ENCODE data around the gene LTO1.
A peak's percentile ranks its signal among the peaks of the same experiment; 100 is the strongest.

Gene LTO1, protein sequence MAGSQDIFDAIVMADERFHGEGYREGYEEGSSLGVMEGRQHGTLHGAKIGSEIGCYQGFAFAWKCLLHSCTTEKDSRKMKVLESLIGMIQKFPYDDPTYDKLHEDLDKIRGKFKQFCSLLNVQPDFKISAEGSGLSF

DNA sequence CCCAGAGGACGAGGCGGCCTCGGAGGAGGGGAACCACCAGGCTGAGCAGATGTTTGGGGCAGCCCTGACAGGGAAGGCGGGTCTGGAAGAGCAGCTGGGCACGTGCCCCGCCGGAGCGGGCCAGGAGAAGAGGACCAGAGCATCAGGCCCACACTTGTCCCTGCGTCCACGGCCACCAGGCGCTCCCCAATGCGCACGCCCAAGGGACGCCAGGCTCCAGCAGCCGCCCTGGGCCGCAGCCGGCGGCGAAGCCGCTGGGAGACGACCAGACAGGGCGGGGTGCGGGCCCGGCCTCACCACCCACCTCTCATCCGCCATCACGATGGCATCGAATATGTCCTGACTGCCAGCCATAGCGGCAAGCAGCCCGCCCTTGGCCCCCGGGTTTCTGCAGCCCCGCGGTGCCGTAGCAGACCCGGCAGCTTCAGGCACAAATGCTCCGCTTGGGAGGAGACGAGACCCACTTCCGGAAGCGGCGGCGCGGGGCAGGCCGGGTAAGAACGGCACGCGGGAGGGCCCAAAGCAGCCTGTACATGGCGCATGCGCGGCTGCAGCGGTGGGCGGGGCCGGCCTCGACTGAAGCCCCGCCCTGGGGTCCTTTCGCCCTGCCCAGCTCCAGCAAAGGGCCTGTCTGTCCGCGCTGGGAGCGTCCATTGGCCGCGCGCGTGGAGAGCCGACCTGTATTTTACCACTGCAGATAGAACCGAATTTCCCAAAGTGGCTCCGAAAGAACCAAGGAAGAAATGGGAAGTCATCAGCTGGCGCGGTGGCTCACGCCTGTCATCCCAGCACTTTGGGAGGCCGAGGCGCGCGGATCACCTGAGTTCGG is at the start of gene LTO1:
LTO1 (minus strand) TSS at position 468 of the 829 bp plus-strand sequence; CDS start at position 354, 114 bp downstream.
- peak; percentile 65 for DNase-seq

DNA sequence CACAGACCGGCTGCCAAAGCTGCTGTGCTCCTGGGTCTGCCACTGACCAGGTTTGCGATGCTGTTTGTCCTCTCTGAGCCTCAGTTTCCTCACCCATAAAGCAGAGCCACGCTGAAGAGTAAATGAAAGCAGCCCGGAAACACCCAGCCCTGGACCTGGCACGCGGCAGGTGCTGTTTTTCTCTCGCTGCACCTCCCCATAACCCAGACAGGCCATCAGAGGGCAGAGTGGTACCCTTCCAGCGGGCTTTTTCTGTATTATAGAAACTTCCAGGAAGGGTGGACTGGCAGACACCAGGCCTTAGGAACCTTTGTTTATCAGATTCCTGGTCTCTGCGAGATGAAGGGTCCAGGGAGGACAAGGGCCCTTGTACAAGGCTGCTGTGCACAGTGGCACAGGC is 46.6 kb upstream of the LTO1 start:
- DNase-seq = no peak

DNA sequence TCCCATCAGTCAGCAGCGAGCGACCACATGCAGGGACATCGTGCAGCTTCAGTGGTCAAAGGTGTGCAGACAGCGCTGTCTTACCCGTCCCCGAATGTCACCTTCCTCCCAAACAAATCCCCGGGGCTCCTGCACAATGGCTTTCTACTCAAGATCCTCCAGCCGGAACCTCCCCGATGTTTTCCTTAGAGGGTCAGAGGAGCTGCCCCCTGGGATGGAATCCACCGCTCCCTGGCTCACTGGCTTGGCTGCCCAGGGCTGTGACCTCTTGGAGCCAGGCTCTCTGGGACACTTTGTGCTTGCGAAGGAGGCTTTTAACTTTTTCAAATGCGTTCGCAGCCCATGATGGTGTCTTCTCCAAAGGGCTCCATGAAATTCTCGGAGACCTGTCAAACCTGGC is 46.0 kb upstream of the LTO1 start:
- DNase-seq = no peak

DNA sequence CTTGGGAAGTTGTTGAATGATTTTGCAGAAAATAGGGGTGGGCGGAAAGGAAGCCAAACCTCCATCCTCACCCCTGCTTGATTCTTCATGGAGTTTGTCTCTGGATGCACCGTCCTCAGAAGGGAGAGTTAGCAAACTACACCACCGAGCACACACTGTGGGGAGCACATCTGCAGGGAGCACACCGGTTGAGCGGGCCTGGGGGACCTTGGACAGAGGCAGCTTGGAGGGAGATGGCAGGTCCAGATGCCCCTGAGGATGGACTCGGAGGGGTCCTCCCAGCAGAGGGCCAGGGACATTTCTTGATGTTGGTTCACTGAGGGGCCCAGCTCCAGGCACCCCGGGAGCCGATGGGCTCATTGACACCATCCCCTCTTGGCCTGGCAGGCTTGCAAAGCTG is 43.8 kb upstream of the LTO1 start:
- no peak for DNase-seq

DNA sequence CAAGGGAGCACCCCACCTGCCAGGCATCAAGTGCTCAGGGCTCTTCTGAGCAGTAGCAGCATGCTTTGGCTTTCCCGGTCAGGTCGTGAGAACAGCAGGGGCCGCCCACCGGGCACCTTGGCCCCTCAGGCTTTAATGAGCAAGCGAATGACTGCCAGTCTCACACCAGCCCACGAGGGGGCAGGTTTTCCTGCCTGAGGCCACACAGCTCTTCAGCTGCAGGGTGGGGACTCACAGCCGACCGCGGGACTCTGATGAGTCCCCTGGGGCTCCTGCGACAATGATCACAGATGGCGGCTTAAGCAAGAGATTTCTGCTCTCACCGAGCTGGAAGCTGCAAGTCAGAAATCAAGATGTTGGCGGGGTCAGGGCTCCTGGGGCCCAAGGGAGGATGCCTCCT is 43.0 kb upstream of the LTO1 start:
- DNase-seq = peak; percentile 46

GRCh38 chr11:69716891-69717747 is 42.0 kb upstream of the LTO1 start:
- no peak for DNase-seq

GRCh38 chr11:69716099-69716498 is 40.9 kb upstream of the LTO1 start:
- no peak for DNase-seq

DNA sequence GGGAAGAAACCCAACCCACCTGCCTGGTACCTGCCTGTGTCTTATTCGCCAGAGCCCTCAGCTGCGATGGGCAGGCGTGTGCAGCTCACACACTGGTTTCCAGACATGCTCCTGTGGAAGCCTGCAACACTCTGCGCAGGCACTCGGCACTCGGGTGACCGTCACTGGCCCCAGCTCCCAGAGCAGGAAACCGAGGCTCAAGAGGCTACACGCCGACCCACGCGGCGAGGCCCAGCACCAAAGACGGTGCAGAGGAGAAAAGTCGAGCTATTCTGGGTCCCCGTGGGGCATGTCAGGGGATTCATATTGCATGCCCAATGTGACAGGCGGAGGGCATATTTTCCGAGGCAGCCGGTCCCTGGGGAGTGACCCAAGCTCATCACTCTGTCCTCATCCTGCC is 40.3 kb upstream of the LTO1 start:
- DNase-seq = no peak

DNA sequence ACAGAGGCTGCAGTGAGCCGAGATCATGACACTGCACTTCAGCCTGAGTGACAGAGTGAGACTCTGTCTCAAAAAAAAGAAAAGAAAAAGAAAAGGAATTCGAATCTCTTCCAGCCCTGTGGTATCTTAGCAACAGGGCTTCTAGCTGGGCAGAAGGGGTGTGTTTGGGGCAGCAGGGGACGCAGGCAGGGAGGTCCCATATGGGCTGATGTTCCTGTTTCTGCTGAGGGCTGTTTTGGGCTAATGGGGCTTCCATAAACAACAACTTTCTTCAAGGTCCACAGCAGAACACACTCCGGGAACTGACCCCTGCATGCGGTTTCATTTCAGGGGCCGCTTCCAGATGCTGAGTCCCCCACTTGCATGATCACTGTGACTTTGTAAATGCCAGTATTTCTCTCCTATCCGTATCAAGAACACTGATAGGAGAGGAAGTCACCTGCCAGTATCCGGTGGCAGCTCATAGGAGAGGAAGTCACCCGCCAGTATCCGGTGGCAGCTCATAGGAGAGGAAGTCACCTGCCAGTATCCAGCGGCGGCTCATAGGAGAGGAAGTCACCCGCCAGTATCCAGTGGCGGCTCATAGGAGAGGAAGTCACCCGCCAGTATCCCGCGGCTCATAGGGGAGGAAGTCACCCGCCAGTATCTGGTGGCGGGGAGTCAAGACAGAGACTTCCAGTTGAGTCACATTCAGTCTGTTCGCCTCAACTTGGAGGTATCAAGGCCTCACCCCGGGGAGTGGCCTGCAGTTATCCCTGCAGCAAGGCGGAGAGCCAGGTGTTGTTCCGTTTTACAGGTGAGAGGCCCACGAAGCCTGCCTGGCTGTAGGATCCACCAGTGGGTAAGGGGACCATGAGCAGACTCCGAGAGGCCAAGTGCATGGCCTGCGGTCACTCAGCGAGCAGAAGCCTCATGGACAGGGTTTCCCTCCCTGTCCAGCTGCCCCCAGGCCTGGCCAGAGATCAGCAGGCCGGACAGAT is 37.0 kb upstream of the LTO1 start:
- no peak for DNase-seq

- DNase-seq = no peak
Observed at GRCh38 chr11:69708736-69709401, 33.7 kb upstream of the LTO1 start.

DNA sequence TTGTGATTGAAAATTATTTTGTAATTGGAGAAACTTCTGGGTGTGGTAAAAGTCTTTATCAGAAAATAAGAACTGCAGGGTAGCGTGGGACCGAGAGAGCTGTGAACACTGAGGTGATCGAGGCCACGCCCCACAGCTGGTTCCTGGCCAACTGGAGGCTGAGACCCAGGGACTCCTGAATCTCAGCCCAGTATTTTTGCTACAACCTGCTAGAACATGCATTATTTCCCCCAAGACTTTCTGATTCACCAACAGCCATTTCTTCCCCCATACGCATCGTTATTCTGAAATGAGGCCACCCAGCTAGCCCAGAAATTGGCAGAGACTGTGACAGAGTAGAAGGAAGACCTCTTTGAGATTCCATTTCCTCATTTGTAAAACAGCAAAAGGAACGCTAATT is 32.0 kb upstream of the LTO1 start:
- DNase-seq = no peak

- no peak for DNase-seq
Observed at GRCh38 chr11:69705901-69706787, 31.0 kb upstream of the LTO1 start.

- no peak for DNase-seq
Observed at GRCh38 chr11:69705351-69705811, 30.2 kb upstream of the LTO1 start.

- no peak for DNase-seq
Observed at GRCh38 chr11:69704508-69705253, 29.5 kb upstream of the LTO1 start.

GRCh38 chr11:69703768-69704507 is 28.8 kb upstream of the LTO1 start, which contains the start of gene FGF19:
TSS of gene FGF19 (minus strand) at chr11:69704022. CDS start at chr11:69703876, 146 bp downstream.
- no peak for DNase-seq

DNA sequence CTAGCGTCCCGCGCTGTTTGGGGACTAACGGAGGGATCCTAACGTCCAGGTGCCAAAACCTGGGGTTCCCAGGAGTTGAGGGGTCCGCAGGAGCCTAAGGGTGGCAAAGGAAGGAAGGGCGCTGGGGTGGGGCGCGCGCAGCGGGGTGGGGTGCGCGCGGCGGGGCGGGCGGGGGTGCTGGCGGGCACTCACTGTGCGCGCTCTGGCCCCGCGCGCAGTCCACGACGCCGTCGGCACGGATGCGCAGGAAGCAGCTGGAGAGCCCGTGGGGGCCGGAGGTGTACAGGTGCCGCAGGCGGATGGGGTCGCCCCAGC is 28.3 kb upstream of the LTO1 start:
- no peak for DNase-seq

DNA sequence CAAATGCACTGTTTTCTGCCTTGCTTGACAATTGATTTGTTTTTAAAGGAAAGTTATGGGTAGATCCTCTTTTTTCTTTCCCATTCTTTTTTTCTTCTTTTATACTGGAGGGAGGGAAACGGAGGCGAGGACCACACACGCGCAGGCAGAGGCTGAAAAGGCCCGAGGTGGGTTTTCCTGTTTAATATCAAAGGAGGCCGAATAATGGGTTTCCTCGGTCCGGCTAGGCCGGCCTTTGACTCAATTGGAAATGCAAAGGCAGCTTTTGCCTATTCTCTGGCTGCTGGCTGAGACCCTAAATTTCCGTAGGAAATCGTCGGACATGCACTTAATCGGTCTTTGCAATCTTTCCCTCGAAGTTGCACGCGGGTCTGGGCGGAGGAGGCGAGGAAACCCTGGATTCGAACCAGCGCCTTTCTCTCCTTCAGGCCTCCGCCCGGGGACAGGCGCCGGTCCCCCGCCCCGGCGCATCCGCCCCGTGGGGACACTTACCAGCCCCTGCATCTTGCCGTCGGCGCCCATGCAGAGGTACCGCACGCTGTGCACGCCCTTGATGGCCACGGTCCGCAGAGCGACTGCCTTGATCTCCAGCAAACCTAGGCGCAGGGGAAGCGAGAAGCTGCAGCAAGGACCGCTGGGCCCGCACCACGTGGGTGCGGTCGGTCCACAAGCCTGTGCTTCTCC is 27.8 kb upstream of the LTO1 start:
- DNase-seq = no peak

- DNase-seq = no peak
Observed at GRCh38 chr11:69702239-69702691, 27.1 kb upstream of the LTO1 start.
